Gastroesophageal sphincter (tissue), 4 donors: ENCODE measurements around the gene PTPRN2. TPM values are rescaled to one million over a fixed set of nuclear protein-coding genes. Genes with fewer than 3 reads are reported as not detected.
"Not testable (repeated sequence)": the region's sequence is repeated elsewhere in the genome, so short reads cannot be mapped to it uniquely, and the experiment has no call there.

Source experiments
- ATAC-seq: fragments of 150-250 bp; one replicate; pipeline ENCODE4 v1.9.1; 2016; ENCODE audit warnings: mild to moderate bottlenecking, moderate library complexity
- H3K27ac ChIP-seq, 4 donors: fragments of 200-600 bp; sonication (generic) in 3 of 4; 1 replicate in 3 of 4; 2 replicates in 1 of 4; pipeline ENCODE4 v1.5.1; 2016 to 2019
- H3K27me3 ChIP-seq: fragments of 200-600 bp; sonication (generic); one replicate; pipeline ENCODE4 v1.5.1; 2019
- H3K36me3 ChIP-seq, 2 donors: fragments of 200-600 bp; sonication (generic); one replicate each; pipeline ENCODE4 v1.5.1; 2019; ENCODE audit warnings: control low read depth in 1 of 2
- H3K4me1 ChIP-seq, 3 donors: fragments of 200-600 bp; sonication (generic); 1 replicate in 2 of 3; 2 replicates in 1 of 3; pipeline ENCODE4 v1.5.1; 2016 to 2019; ENCODE audit warnings: control low read depth in 2 of 3
- H3K4me3 ChIP-seq, 2 donors: fragments of 200-600 bp; sonication (generic); one replicate each; pipeline ENCODE4 v1.5.1; 2019; ENCODE audit warnings: mild to moderate bottlenecking in 1 of 2, moderate library complexity in 1 of 2
- H3K9me3 ChIP-seq, 3 donors: fragments of 200-600 bp; sonication (generic); one replicate each; pipeline ENCODE4 v1.5.1; 2017 to 2019; ENCODE audit warnings: control low read depth in 2 of 3
- EP300 ChIP-seq: sonication (generic); formaldehyde crosslinking; IDR thresholded peaks from one replicate; pipeline ENCODE4 v1.6.1; 2017; ENCODE audit warnings: antibody characterized with exemption, mild to moderate bottlenecking
- POLR2A ChIP-seq, 2 donors: fragments of 450-650 bp; IDR thresholded peaks; one replicate each; pipeline ENCODE4 v1.6.1; 2017; ENCODE audit warnings: antibody characterized with exemption in 2 of 2, mild to moderate bottlenecking in 2 of 2, moderate library complexity in 1 of 2
- POLR2AphosphoS5 ChIP-seq: sonication (generic); formaldehyde crosslinking; IDR thresholded peaks from one replicate; pipeline ENCODE4 v1.6.1; 2017; ENCODE audit warnings: antibody characterized with exemption
- WGBS, 2 donors: methylation state at CpG; one replicate each; pipeline ENCODE4 v1.1.5; 2018; ENCODE audit warnings: low coverage in 1 of 2; 5-methylcytosine and 5-hydroxymethylcytosine counted together
- total RNA-seq, 4 donors: library from RNA; depleted of rRNA; stranded (reverse); fragments of >200 nt; gene quantifications; one replicate each; pipeline ENCODE4 v1.1.0, GENCODE V29; 2016
- TF ChIP-seq, protein P1 (sequence below), 4 experiments: fragments of 200-600 bp in 2 of 4; fragments of 450-650 bp in 2 of 4; sonication (generic) in 1 of 4; IDR thresholded peaks; one replicate each; pipeline ENCODE4 v1.5.1; 2017 to 2019; ENCODE audit warnings: antibody characterized with exemption in 4 of 4, mild to moderate bottlenecking in 2 of 4, moderate library complexity in 2 of 4

The PTPRN2 gene
- total RNA-seq, 4 donors from 2014 or later: 1.7 to 4.7 (median 3.3) TPM

DNA sequence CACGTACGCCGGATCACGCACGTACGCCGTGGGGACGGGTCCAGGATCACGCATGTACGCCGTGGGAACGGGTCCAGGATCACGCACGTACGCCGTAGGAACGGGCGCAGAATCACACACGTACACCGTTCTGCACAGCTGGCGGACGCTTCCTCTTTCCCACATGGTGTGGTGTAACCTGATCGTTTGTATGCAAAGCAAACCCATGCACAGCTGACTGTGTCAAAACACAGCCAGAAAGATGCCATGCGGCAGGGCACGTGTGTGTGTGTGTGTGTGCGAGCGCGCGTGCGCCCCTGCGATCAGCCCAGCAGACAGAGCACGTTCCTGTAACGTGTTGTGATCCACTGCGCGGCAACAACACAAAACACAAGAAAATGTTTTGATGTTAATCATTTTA lies 677.2 kb downstream of the PTPRN2 start:
- no peak overlapping the region for H3K4me3 ChIP-seq
- no peaks in the 10 kb centered on the region for H3K4me1 ChIP-seq
- H3K9me3 ChIP-seq: peaks cover 0 to 27% (median 3%) of the 10 kb centered on the region in 3 donors
- H3K27me3 ChIP-seq: no peaks in the 10 kb centered on the region
- H3K36me3 ChIP-seq: no peaks in the 10 kb centered on the region
- no peak for ATAC-seq
- no peak for TF ChIP-seq EP300
- TF ChIP-seq POLR2AphosphoS5: no peak
- TF ChIP-seq, protein P1, sequence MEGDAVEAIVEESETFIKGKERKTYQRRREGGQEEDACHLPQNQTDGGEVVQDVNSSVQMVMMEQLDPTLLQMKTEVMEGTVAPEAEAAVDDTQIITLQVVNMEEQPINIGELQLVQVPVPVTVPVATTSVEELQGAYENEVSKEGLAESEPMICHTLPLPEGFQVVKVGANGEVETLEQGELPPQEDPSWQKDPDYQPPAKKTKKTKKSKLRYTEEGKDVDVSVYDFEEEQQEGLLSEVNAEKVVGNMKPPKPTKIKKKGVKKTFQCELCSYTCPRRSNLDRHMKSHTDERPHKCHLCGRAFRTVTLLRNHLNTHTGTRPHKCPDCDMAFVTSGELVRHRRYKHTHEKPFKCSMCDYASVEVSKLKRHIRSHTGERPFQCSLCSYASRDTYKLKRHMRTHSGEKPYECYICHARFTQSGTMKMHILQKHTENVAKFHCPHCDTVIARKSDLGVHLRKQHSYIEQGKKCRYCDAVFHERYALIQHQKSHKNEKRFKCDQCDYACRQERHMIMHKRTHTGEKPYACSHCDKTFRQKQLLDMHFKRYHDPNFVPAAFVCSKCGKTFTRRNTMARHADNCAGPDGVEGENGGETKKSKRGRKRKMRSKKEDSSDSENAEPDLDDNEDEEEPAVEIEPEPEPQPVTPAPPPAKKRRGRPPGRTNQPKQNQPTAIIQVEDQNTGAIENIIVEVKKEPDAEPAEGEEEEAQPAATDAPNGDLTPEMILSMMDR (IDR thresholded peaks at IDR 0.05): no peak
- no peak for TF ChIP-seq POLR2A (IDR thresholded peaks at IDR 0.05)
- 72 to 90% methylated on average over 4 to 8 of the region's 35 CpGs for WGBS, 2 donors
- no peak overlapping the region for H3K27ac ChIP-seq

DNA sequence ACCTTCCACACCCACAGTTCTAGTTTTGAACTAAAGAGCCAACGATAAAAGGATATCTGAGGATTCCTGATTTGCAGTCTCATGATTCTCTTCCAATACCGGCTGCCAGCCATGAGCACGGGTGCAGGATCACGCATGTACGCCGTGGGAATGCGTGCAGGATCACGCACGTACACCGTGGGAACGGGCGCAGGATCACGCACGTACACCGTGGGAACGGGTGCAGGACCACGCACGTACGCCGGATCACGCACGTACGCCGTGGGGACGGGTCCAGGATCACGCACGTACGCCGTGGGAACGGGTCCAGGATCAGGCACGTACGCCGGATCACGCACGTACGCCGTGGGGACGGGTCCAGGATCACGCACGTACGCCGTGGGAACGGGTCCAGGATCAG lies 677.6 kb downstream of the PTPRN2 start:
- 95 to 96% methylated on average over 5 to 30 of the region's 43 CpGs for WGBS, 2 donors
- H3K4me1 ChIP-seq, H3K36me3 ChIP-seq, H3K4me3 ChIP-seq, H3K27me3 ChIP-seq, H3K27ac ChIP-seq, ATAC-seq: not testable (repeated sequence)
- H3K9me3 ChIP-seq: peaks cover 0 to 23% (median 3%) of the 10 kb centered on the region in 3 donors

DNA sequence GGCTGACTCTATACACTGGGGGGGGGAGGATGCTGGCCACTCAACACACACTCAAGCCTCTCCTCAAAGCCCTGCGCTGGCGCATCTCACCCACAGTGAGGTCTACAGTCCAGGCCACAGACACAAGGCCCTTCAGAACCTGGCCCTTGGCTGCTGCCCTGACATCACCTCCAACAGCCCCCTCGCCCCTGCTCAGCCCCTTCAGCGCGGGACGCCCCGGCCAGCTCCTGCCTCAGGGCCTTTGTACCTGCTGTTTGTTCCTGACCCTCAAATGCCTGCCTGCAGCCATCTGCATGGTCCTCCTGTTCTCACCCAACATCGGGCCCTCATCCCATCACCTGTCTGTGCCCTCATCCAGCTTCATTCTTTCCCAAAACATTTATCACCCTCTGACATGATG lies 678.3 kb downstream of the PTPRN2 start:
- H3K27ac ChIP-seq: no peak overlapping the region
- no peak for ATAC-seq
- TF ChIP-seq POLR2AphosphoS5 (no peak), POLR2A (IDR thresholded peaks at IDR 0.05) (no peak), EP300 (no peak)
- TF ChIP-seq, protein P1 (IDR thresholded peaks at IDR 0.05): no peak
- H3K36me3 ChIP-seq: no peaks in the 10 kb centered on the region
- no peaks in the 10 kb centered on the region for H3K27me3 ChIP-seq
- no peak overlapping the region for H3K4me3 ChIP-seq
- 88 to 99% methylated on average over 5 to 7 of the region's 8 CpGs for WGBS, 2 donors
- no peaks in the 10 kb centered on the region for H3K4me1 ChIP-seq
- peaks cover 0 to 17% (median under 1%) of the 10 kb centered on the region in 3 donors for H3K9me3 ChIP-seq

DNA sequence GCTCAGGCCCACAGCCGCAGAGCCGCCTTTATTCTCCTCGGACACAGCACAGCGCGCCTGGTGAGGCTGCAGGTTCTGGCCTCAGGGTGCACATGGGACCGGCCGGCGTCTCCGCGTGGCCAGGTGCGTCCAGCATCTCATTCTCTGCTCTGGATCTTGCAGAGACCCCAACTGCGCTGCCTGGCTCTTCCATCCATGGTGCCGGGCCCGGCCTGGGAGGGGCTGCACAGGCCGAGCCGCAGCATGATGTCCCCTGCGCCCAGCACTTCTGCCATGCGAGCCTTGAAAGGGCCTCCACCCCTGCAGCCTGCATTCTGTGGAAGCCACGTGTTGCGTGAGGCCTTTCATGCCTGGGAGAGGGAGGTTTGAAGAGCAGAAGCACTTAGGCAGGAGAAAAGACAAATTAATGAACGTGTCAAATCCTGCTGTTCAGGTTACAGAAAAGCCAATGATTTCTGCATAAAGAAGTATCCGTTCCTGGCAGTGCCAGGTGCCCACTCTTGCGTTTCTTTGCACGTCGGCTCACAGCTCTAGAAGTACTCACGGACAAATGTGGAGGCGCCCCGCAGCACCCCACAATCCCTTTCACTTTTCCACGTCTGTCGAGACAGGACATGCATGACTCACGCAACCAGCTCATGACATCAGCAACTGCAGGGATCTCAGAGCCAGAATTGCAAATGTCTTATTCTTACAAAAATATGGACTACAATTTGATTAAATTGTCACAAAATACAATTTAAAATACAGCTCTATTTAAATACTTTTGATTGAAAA lies 679.4 kb downstream of the PTPRN2 start:
- H3K4me1 ChIP-seq: no peaks in the 10 kb centered on the region
- no peaks in the 10 kb centered on the region for H3K36me3 ChIP-seq
- no peak for TF ChIP-seq POLR2A (IDR thresholded peaks at IDR 0.05)
- TF ChIP-seq, protein P1 (IDR thresholded peaks at IDR 0.05): no peak
- no peak for TF ChIP-seq EP300
- TF ChIP-seq POLR2AphosphoS5: no peak
- H3K27me3 ChIP-seq: no peaks in the 10 kb centered on the region
- 84 to 86% methylated on average over 4 to 8 of the region's 31 CpGs for WGBS, 2 donors
- ATAC-seq: peak; percentile 13
- no peak overlapping the region for H3K27ac ChIP-seq
- no peak overlapping the region for H3K4me3 ChIP-seq
- H3K9me3 ChIP-seq: peaks cover 0 to 9% (median 0%) of the 10 kb centered on the region in 3 donors

DNA sequence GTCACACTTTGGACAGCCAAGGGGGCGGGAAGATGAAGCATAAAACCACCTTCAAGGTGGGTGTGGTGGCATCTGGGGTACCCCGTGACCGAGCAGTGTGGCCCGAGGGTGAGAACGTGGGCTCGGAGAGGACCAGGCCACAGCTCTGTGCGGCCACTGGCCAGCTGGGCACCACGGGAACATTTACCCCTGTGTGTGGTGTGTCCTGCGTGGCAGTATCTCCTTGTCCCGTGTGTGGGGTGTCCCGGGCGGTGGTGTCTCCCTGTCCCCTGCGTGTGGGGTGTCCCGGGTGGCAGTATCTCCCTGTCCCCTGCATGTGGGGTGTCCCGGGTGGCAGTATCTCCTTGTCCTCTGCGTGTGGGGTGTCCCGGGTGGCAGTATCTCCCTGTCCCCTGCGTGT lies 680.5 kb downstream of the PTPRN2 start:
- no peaks in the 10 kb centered on the region for H3K27me3 ChIP-seq
- H3K4me1 ChIP-seq: no peaks in the 10 kb centered on the region
- no peak for ATAC-seq
- no peaks in the 10 kb centered on the region for H3K36me3 ChIP-seq
- no peak overlapping the region for H3K27ac ChIP-seq
- 95% methylated on average over 4 of the region's 18 CpGs; no CpG with 5 or more reads in 1 of the 2 donors for WGBS, 2 donors
- peaks cover 0 to 5% (median 0%) of the 10 kb centered on the region in 3 donors for H3K9me3 ChIP-seq
- no peak overlapping the region for H3K4me3 ChIP-seq
- TF ChIP-seq POLR2AphosphoS5: no peak
- no peak for TF ChIP-seq EP300
- TF ChIP-seq, protein P1 (IDR thresholded peaks at IDR 0.05): no peak
- no peak for TF ChIP-seq POLR2A (IDR thresholded peaks at IDR 0.05)
